ENCODE data around the gene GLDC.

GRCh38 chr9:6488395-6488794, 157.1 kb downstream of the GLDC start:
- TF ChIP-seq CTCF (IDR thresholded peaks at IDR 0.05), result no peak
- no peak for TF ChIP-seq POLR2A (IDR thresholded peaks at IDR 0.05)
- no peak for TF ChIP-seq EP300 (IDR thresholded peaks at IDR 0.05)

Measured in tibial nerve (tissue), 4 donors.